ENCODE results near the gene ZNF771. TPM values are rescaled to one million over a fixed set of nuclear protein-coding genes. Genes with fewer than 3 reads are reported as not detected.

Gene ZNF771
- total RNA-seq, 4 donors from 2014 or later: 5.4 to 15.7 (median 8.5) TPM

DNA sequence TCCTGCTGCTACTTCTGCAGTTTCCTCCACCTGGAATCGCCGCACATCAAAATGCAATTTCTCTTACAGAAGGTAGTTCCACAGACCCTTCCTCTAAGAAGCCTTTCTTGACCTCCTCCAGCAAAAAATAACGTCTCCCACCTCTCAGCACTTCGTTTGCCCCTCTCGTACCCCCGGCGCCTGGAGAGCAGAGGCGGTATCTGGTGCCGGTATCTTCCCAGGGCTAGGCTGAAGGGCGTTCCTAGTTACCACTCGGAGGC, 21.9 kb downstream of the ZNF771 start:
- no peaks in the 10 kb centered on the region for H3K9me3 ChIP-seq
- peaks cover 0 to 13% (median 0%) of the 10 kb centered on the region in 3 donors for H3K36me3 ChIP-seq
- peaks cover 0 to 17% (median 3%) of the 10 kb centered on the region in 4 donors for H3K4me1 ChIP-seq
- no peak for DNase-seq
- H3K27me3 ChIP-seq: no peaks in the 10 kb centered on the region
- TF ChIP-seq POLR2A (IDR thresholded peaks at IDR 0.05): no peak
- TF ChIP-seq, protein P1, sequence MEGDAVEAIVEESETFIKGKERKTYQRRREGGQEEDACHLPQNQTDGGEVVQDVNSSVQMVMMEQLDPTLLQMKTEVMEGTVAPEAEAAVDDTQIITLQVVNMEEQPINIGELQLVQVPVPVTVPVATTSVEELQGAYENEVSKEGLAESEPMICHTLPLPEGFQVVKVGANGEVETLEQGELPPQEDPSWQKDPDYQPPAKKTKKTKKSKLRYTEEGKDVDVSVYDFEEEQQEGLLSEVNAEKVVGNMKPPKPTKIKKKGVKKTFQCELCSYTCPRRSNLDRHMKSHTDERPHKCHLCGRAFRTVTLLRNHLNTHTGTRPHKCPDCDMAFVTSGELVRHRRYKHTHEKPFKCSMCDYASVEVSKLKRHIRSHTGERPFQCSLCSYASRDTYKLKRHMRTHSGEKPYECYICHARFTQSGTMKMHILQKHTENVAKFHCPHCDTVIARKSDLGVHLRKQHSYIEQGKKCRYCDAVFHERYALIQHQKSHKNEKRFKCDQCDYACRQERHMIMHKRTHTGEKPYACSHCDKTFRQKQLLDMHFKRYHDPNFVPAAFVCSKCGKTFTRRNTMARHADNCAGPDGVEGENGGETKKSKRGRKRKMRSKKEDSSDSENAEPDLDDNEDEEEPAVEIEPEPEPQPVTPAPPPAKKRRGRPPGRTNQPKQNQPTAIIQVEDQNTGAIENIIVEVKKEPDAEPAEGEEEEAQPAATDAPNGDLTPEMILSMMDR (IDR thresholded peaks at IDR 0.05): no peak
- H3K4me3 ChIP-seq: peak overlapping the region; percentile 61 to 80 (median 66)
- peak overlapping the region; percentile 67 to 84 (median 76) for H3K27ac ChIP-seq

DNA sequence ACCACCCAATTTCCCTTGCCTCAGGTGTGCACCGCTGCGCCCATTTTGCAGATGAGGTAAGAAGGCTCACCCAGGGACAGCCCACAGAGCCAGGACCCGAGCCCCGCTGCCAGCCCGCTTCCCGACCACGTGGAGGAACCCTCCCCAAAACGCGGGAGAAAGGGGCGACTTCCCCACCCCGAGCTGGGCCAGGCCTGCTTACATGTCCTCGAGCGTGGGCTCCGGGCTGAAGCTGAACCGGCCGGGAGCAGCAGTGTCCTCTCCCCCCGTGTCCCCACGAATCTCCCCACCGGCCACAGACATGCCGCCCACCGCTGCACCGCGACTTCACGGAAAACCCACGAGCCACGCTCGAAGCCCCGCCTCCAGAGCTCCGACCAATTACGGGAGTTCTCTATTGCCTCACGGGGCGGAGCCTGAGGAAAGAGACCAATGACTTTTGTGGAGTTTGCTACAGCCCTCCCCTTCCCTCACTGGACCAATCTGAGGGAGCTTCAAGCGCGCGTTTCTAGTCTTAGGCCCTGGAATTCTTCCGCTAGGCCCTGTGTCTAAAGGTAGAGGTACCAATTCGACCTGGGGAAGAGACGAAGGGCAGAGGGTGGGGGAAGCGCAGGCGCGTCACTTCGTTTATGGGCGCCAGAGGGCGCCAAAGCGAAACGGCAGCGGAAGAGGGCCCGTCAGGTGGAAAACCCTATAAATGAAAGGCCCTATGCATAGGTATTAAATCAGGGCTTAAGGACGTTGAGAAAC, 22.4 kb downstream of the ZNF771 start, which contains the start of gene DCTPP1:
Gene DCTPP1, minus strand, starts transcription at position 353 of the 750 bp plus-strand sequence. Its CDS starts 50 bp downstream, at position 303.
- H3K36me3 ChIP-seq: peaks cover 0 to 8% (median 0%) of the 10 kb centered on the region in 3 donors
- TF ChIP-seq, protein P1 (IDR thresholded peaks at IDR 0.05): peak; percentile 81 to 98 (median 92)
- peak in 1 of 2 donors; percentile 49 for TF ChIP-seq POLR2A (IDR thresholded peaks at IDR 0.05)
- peak within 1 kb of the TSS; percentile 67 to 84 (median 76) for H3K27ac ChIP-seq
- peaks cover 0 to 17% (median 3%) of the 10 kb centered on the region in 4 donors for H3K4me1 ChIP-seq
- H3K9me3 ChIP-seq: no peaks in the 10 kb centered on the region
- H3K4me3 ChIP-seq: peak within 1 kb of the TSS; percentile 61 to 80 (median 66)
- H3K27me3 ChIP-seq: no peaks in the 10 kb centered on the region
- DNase-seq: peak; percentile 94 to 99 (median 98)

DNA sequence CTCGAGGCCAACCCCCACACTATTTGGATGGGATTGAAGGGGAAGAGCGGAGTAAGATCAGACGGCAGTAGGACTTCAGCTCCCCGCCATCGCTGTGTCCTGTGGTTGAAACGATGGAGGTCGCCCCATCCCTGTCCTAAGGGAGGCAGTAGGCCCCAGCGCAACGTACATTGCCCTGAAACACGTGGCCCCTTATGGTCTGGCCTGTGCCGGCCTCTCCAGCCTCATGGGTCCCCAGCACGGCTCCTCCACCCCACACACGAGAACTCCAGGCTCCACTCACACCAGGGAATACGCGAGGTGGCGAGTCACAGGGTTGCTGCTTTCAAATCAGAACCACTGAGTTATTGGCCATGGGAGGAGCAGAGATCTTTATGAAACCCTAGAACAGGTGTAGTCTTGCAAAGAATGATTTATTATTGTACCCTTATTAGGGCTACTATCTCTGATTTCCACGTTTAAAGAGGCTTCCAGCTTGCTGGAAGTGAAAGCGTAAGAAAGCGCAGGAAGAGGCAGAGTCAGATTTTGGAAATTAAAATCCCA, 23.1 kb downstream of the ZNF771 start:
- Histone ChIP-seq H3K27me3 (no peaks in the 10 kb centered on the region), H3K4me1 (peaks cover 0 to 17% (median 3%) of the 10 kb centered on the region in 4 donors), H3K36me3 (peaks cover 0 to 2% (median 0%) of the 10 kb centered on the region in 3 donors), H3K9me3 (no peaks in the 10 kb centered on the region), H3K27ac (peak overlapping the region; percentile 57 to 84 (median 68)), H3K4me3 (peak overlapping the region in 3 of 4 donors; percentile 61 to 80 (median 72))
- peak in 1 of 3 donors; percentile 64 for DNase-seq
- TF ChIP-seq, protein P1 (IDR thresholded peaks at IDR 0.05): no peak
- TF ChIP-seq POLR2A (IDR thresholded peaks at IDR 0.05): no peak

DNA sequence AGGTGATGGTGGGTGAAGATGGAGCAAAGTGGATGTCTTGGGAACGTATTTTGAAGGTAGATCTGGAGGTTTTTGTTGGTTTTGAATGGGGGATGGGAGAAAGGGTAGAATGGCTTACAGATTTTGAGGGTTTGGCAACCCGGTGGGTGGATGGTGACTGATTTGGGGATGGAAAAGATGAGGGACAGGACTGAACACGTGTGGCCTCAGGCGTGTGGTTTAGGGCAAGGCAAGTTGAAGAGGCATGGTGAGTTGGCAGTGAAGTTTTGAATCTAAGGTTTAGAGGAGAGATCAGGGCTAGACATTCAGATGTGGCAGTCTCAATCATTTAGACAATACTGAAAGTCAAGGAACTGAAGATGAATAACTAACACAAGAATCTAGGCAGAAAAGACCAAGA, 27.4 kb downstream of the ZNF771 start:
- Histone ChIP-seq H3K4me1 (peaks cover 0 to 7% (median 0%) of the 10 kb centered on the region in 4 donors), H3K27me3 (no peaks in the 10 kb centered on the region), H3K27ac (no peak overlapping the region), H3K9me3 (no peaks in the 10 kb centered on the region), H3K4me3 (no peak overlapping the region), H3K36me3 (no peaks in the 10 kb centered on the region)
- DNase-seq: no peak
- TF ChIP-seq, protein P1 (IDR thresholded peaks at IDR 0.05): no peak
- no peak for TF ChIP-seq POLR2A (IDR thresholded peaks at IDR 0.05)

DNA sequence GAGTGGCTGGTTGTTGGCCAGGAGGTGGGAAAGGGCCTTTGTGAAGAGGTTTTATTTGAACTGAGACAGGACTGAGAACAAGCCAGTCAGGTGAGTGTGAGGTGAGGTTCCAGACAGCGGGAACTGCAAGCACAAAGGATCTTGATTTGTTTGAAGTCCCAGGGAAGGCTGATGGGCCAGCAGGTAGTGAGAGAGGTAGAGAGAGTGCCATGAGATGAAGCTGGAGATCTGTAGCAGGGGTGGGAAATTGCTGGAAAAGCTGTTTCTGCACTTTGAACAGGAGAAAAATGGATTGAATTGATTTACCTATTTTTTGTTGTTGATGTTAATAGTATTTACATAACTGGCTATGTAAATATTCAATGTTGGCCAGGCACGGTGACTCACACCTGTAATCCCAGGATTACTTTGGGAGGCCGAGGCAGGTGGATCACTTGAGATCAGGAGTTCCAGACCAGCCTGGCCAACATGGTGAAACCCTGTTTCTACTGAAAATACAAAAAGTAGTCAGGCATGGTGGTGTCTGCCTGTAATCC, 30.2 kb downstream of the ZNF771 start:
- Histone ChIP-seq H3K4me3 (no peak overlapping the region), H3K4me1 (no peaks in the 10 kb centered on the region), H3K27ac (no peak overlapping the region), H3K36me3 (no peaks in the 10 kb centered on the region), H3K27me3 (no peaks in the 10 kb centered on the region), H3K9me3 (no peaks in the 10 kb centered on the region)
- no peak for DNase-seq
- TF ChIP-seq POLR2A (IDR thresholded peaks at IDR 0.05): no peak
- TF ChIP-seq, protein P1 (IDR thresholded peaks at IDR 0.05): no peak

All from Peyer's patch (tissue), 4 donors.